ENCODE results near the gene TBL1XR1. TPM values are rescaled to one million over a fixed set of nuclear protein-coding genes. Genes with fewer than 3 reads are reported as not detected.
"Not testable (repeated sequence)": the region's sequence is repeated elsewhere in the genome, so short reads cannot be mapped to it uniquely, and the experiment has no call there.

Gene TBL1XR1
- polyA plus RNA-seq, 3 donors: 138 to 149 (median 138) TPM

- DNase-seq (ENCODE audit: low read depth in 3 of 3, low spot score in 2 of 3): no peak
Measured at GRCh38 chr3:177041021-177041729, 156.1 kb downstream of the TBL1XR1 start.

GRCh38 chr3:177039490-177040274 lies 157.6 kb downstream of the TBL1XR1 start:
- no peak for DNase-seq (ENCODE audit: low read depth in 3 of 3, low spot score in 2 of 3)

- DNase-seq (ENCODE audit: low read depth in 3 of 3, low spot score in 2 of 3): no peak
Measured at GRCh38 chr3:177037241-177037640, 160.0 kb downstream of the TBL1XR1 start.

- DNase-seq (ENCODE audit: low read depth in 3 of 3, low spot score in 2 of 3): no peak
Measured at GRCh38 chr3:177035676-177036075, 161.6 kb downstream of the TBL1XR1 start.

DNA sequence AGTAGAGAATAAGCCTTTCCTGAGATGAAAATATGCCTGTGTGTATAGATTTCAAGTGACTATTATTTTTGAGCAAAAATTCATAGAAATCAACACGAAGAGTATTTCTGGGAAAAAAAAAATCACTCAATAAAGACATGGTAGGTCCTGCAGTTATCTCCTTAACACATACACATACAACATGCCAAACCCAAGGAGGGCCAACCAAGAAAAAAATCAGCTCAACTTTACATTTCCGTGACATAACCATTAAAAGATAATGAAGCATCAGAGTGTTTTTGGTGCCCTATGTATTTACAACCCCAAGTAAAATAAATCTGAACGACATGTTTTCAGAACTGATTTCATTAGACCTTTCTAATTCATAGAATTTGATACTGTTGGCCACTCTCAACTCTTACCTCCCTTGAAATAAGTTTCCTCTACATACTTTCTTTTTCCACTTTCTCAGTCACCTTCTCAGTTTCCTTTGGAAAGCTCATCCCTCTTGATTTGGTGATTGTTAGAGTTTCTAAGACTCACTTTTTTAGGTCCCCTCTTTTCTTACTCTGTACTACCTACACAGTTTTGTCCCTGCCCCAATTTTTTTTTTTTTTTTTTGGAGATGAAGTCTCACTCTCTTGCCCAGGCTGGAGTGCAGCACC lies 162.3 kb downstream of the TBL1XR1 start:
- no peak for DNase-seq (ENCODE audit: low read depth in 3 of 3, low spot score in 2 of 3)

- DNase-seq (ENCODE audit: low read depth in 3 of 3, low spot score in 2 of 3): no peak
Measured at GRCh38 chr3:177026505-177027277, 170.6 kb downstream of the TBL1XR1 start.

GRCh38 chr3:177015881-177016280 lies 181.4 kb downstream of the TBL1XR1 start:
- DNase-seq (ENCODE audit: low read depth in 3 of 3, low spot score in 2 of 3): no peak

DNA sequence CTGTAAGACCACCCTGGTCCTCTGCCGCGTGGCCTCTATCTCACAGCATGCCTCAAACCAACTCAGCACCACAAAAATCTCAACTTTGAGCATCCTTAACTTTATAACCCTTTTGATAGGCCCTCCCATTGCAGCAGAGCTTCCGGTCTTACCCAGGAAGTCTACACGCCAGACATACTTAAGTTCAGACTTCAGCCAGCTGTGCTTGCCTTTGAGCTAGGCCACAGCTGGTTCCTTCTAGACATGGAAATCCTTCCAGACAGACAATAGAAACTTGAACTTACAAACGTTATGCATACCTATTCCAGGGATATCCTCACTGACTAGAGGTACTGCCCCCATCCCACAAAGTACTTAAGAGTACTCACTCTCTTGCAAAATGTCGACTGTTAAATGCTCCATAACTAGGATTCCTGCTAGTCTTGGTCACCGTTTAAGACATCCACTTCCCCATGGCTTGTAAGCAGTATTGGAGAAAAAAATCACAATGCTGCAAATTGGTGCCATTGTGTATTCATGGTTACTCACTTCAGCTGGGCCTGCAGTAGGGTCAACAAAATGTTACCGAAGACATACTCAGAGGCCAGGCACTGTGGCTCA lies 183.5 kb downstream of the TBL1XR1 start:
- no peak for DNase-seq (ENCODE audit: low read depth in 3 of 3, low spot score in 2 of 3)

- no peak for DNase-seq (ENCODE audit: low read depth in 3 of 3, low spot score in 2 of 3)
Measured at GRCh38 chr3:177005718-177006405, 191.4 kb downstream of the TBL1XR1 start.

DNA sequence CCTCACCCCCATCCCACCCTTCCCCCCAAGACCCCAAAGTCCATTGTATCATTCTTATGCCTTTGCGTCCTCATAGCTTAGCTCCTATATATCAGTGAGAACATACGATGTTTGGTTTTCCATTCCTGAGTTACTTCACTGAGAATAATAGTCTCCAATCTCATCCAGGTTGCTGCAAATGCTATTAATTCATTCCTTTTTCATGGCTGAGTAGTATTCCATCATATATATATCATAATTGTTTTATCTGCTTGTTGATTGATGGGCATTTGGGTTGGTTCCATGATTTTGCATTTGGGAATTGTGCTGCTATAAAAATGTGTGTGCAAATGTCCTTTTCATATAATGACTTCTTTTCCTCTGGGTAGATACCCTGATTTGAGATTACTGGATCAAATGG lies 197.1 kb downstream of the TBL1XR1 start:
- not testable (repeated sequence) for DNase-seq (ENCODE audit: low read depth in 3 of 3, low spot score in 2 of 3)

DNA sequence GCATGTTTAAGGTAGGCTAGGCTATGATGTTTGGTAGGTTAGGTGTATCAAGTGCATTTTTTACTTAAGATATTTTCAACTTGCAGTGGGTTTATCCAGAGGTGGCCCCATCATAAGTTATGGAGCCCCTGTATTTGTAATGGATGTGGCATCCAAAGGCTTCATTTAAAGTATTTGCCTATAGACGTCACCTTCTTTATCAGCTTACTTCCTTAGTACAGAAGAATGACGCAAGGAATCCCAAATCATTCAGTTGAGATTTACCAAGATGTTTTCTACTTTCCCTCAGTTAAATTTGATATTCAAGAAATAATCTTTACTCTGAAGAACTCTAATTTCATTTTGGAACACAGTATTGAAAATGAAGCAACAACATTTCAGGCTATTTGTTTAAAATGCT lies 201.3 kb downstream of the TBL1XR1 start:
- DNase-seq (ENCODE audit: low read depth in 3 of 3, low spot score in 2 of 3): no peak

GRCh38 chr3:176994891-176995781 lies 202.1 kb downstream of the TBL1XR1 start:
- no peak for DNase-seq (ENCODE audit: low read depth in 3 of 3, low spot score in 2 of 3)

DNA sequence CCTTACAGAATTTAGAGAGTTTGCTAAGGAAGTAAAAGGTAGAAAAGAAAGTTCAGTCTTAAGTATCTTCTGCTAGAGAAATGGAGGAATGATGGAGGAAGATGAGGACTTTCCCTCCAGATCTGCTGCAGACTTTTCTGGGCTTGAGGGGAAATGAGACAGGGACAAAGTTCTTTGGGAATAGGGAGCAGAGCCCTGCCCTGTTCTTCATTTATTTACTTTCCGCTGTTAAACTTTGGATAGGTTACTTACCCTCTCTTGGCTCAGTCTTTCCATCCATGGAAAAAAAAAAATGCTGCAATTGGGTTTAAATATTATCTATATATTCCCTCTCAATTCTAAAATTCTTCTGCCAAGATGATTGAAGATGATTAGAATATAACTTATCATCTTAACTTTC lies 202.9 kb downstream of the TBL1XR1 start:
- DNase-seq (ENCODE audit: low read depth in 3 of 3, low spot score in 2 of 3): no peak

DNA sequence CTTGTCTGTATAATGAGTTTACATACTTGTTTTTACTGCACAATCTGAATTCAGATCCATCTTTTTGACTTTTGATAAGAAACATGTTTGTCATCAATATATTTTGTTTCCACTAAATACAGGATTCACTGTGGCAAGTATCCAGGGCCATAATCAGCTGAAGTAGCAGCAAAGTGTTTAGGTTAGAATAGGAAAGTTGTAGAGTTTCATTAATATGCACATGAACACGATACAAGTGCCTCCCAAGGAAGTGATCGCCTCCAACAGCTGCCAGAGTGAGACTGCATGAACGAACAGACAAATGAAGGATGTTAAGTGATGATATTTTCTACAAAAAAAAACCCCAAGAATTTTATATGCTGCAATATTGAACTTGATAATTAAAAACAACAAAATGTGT lies 204.3 kb downstream of the TBL1XR1 start:
- no peak for DNase-seq (ENCODE audit: low read depth in 3 of 3, low spot score in 2 of 3)

- DNase-seq (ENCODE audit: low read depth in 3 of 3, low spot score in 2 of 3): no peak
Measured at GRCh38 chr3:176992565-176992964, 204.7 kb downstream of the TBL1XR1 start.

DNA sequence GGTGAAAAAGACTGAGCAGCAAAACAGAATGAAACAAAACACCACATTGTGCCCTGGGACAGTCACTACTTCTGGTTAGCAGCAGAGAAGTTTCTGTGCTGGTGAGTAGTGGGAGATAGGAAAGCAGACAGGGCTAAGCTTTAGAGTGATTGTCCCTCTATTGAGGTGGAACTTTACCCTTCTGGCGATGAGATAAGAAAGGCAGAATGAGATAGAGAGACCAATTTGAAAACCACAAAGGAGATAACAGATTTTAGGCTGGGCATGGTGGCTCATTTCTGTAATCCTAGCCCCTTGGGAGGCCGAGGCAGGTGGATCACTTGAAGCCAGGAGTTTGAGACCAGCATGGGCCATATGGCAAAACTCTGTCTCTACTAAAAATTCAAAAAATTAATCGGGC lies 208.5 kb downstream of the TBL1XR1 start:
- no peak for DNase-seq (ENCODE audit: low read depth in 3 of 3, low spot score in 2 of 3)

- DNase-seq (ENCODE audit: low read depth in 3 of 3, low spot score in 2 of 3): no peak
Measured at GRCh38 chr3:176987901-176988650, 209.2 kb downstream of the TBL1XR1 start.

GRCh38 chr3:176978441-176978840 lies 218.8 kb downstream of the TBL1XR1 start:
- DNase-seq (ENCODE audit: low read depth in 3 of 3, low spot score in 2 of 3): no peak

All from right renal cortex interstitium (tissue), 3 donors.